Loucy (cell line): Measurements from ENCODE around the gene SPNS1.
A peak's percentile ranks its signal among the peaks of the same experiment; 100 is the strongest.

Experiments
- H2AFZ ChIP-seq: fragments of 200-600 bp; sonication (generic); 2 replicates; pipeline ENCODE4 v1.6.0; 2016; ENCODE audit warnings: antibody characterized with exemption, mild to moderate bottlenecking, low read length, moderate library complexity
- H3F3A ChIP-seq: fragments of 200-600 bp; 2 replicates; pipeline ENCODE4 v1.6.0; 2016; ENCODE audit warnings: antibody characterized with exemption, low read depth, mild to moderate bottlenecking
- H3K27me3 ChIP-seq: fragments of 200-600 bp; sonication (generic); 2 replicates; pipeline ENCODE4 v1.6.1; 2014; ENCODE audit warnings: low read length, mild to moderate bottlenecking; ENCODE audit not compliant: insufficient read depth, poor library complexity, severe bottlenecking
- H3K36me3 ChIP-seq: fragments of 200-600 bp; sonication (generic); 2 replicates; pipeline ENCODE4 v1.6.1; 2016; ENCODE audit warnings: low read length; ENCODE audit not compliant: insufficient read depth
- H3K4me1 ChIP-seq: fragments of 200-600 bp; sonication (generic); 2 replicates; pipeline ENCODE4 v1.5.1; 2014; ENCODE audit warnings: low read length, mild to moderate bottlenecking; ENCODE audit not compliant: insufficient read depth, poor library complexity, severe bottlenecking
- H3K4me2 ChIP-seq: fragments of 200-600 bp; sonication (generic); 2 replicates; pipeline ENCODE4 v1.6.0; 2014; ENCODE audit warnings: antibody characterized with exemption, low read length, low read depth, mild to moderate bottlenecking; ENCODE audit not compliant: poor library complexity, severe bottlenecking
- H3K4me3 ChIP-seq: fragments of 200-600 bp; sonication (generic); 2 replicates; pipeline ENCODE4 v1.5.1; 2014; ENCODE audit warnings: low read length, mild to moderate bottlenecking, mixed read lengths; ENCODE audit not compliant: poor library complexity, severe bottlenecking
- H3K79me2 ChIP-seq: fragments of 200-600 bp; sonication (generic); 2 replicates; pipeline ENCODE4 v1.6.1; 2014; ENCODE audit warnings: low read length; ENCODE audit not compliant: insufficient read depth
- H3K9ac ChIP-seq: fragments of 200-600 bp; sonication (generic); 2 replicates; pipeline ENCODE4 v1.6.0; 2014; ENCODE audit warnings: mild to moderate bottlenecking, low read depth, low read length, moderate library complexity; ENCODE audit not compliant: poor library complexity, severe bottlenecking
- H3K9me2 ChIP-seq: fragments of 200-600 bp; sonication (generic); replicated peaks from 2 replicates; pipeline ENCODE4 v1.6.1; 2016; ENCODE audit warnings: low read depth, low read length, mixed read lengths
- H3K9me3 ChIP-seq: fragments of 200-600 bp; sonication (generic); 2 replicates; pipeline ENCODE4 v1.6.1; 2014; ENCODE audit warnings: mild to moderate bottlenecking, antibody characterized with exemption, low read length, low read depth; ENCODE audit not compliant: insufficient read depth
- H4K20me1 ChIP-seq: fragments of 200-600 bp; sonication (generic); 2 replicates; pipeline ENCODE4 v1.6.0; 2014; ENCODE audit warnings: antibody characterized with exemption, low read length, mild to moderate bottlenecking; ENCODE audit not compliant: insufficient read depth, poor library complexity, severe bottlenecking
- CTCF ChIP-seq: fragments of 200-600 bp; sonication (generic); conservative IDR thresholded peaks from 2 replicates; pipeline ENCODE4 v1.5.1; 2014; ENCODE audit warnings: mild to moderate bottlenecking, antibody characterized with exemption, low read length
- EZH2phosphoT487 ChIP-seq: fragments of 200-600 bp; IDR thresholded peaks from 2 replicates; pipeline ENCODE4 v1.6.1; 2018; ENCODE audit warnings: antibody characterized with exemption, mild to moderate bottlenecking, moderate library complexity, borderline replicate concordance

SPNS1 gene

GRCh38 chr16:29028457-29029167, 54.0 kb downstream of the SPNS1 start:
- no peak for TF ChIP-seq EZH2phosphoT487
- TF ChIP-seq CTCF: no peak
- H2AFZ ChIP-seq: no peak overlapping the region
- H3K79me2 ChIP-seq: no peaks in the 10 kb centered on the region
- peaks cover 22% of the 10 kb centered on the region for H3K4me1 ChIP-seq
- H3K36me3 ChIP-seq: no peaks in the 10 kb centered on the region
- H3F3A ChIP-seq: no peaks in the 10 kb centered on the region
- H3K9me3 ChIP-seq: no peaks in the 10 kb centered on the region
- H4K20me1 ChIP-seq: no peaks in the 10 kb centered on the region
- no peak overlapping the region for H3K9ac ChIP-seq
- no peak overlapping the region for H3K4me2 ChIP-seq
- H3K27me3 ChIP-seq: no peaks in the 10 kb centered on the region
- no peaks in the 10 kb centered on the region for H3K9me2 ChIP-seq
- no peak overlapping the region for H3K4me3 ChIP-seq

- Histone ChIP-seq H3F3A (no peaks in the 10 kb centered on the region), H3K4me2 (no peak overlapping the region), H3K79me2 (no peaks in the 10 kb centered on the region), H3K9ac (no peak overlapping the region), H3K27me3 (no peaks in the 10 kb centered on the region), H3K36me3 (no peaks in the 10 kb centered on the region), H4K20me1 (no peaks in the 10 kb centered on the region), H3K9me2 (no peaks in the 10 kb centered on the region), H3K4me1 (peaks cover 15% of the 10 kb centered on the region), H2AFZ (no peak overlapping the region), H3K4me3 (no peak overlapping the region), H3K9me3 (no peaks in the 10 kb centered on the region)
- no peak for TF ChIP-seq CTCF
- TF ChIP-seq EZH2phosphoT487: no peak
Observed at GRCh38 chr16:29029168-29029994, 54.8 kb downstream of the SPNS1 start.

- peaks cover 7% of the 10 kb centered on the region for H3K4me1 ChIP-seq
- H3K9me2 ChIP-seq: no peaks in the 10 kb centered on the region
- H3K4me2 ChIP-seq: no peak overlapping the region
- peak overlapping the region; percentile 36; the same call in 1 of the 2 replicates for H2AFZ ChIP-seq
- TF ChIP-seq CTCF (no peak), EZH2phosphoT487 (no peak)
- no peaks in the 10 kb centered on the region for H3K36me3 ChIP-seq
- H3F3A ChIP-seq: no peaks in the 10 kb centered on the region
- no peaks in the 10 kb centered on the region for H3K9me3 ChIP-seq
- no peak overlapping the region for H3K9ac ChIP-seq
- H3K4me3 ChIP-seq: no peak overlapping the region
- H3K79me2 ChIP-seq: no peaks in the 10 kb centered on the region
- H3K27me3 ChIP-seq: no peaks in the 10 kb centered on the region
- no peaks in the 10 kb centered on the region for H4K20me1 ChIP-seq
Observed at GRCh38 chr16:29030086-29030840, 55.7 kb downstream of the SPNS1 start.
